Fibroblast of villous mesenchyme (primary cell): Measurements from ENCODE around the gene CCSER2. TPM values are rescaled to one million over a fixed set of nuclear protein-coding genes. Genes with fewer than 3 reads are reported as not detected.
"Not testable (repeated sequence)": the region's sequence is repeated elsewhere in the genome, so short reads cannot be mapped to it uniquely, and the experiment has no call there.

ENCODE experiments used
- DNase-seq: peaks from one replicate; pipeline ENCODE4 v3.0.0-alpha.2; 2010; ENCODE audit warnings: low read depth
- H3K4me3 ChIP-seq: 2 replicates; pipeline ENCODE4 v1.5.1; 2011; ENCODE audit warnings: low read depth, mild to moderate bottlenecking, low read length
- total RNA-seq: library from RNA; depleted of rRNA; stranded (reverse); fragments of >200 nt; gene quantifications from 2 replicates; pipeline ENCODE4 v1.2.3, GENCODE V29; 2012
- TF ChIP-seq, protein P1 (sequence below): IDR thresholded peaks from 2 replicates; pipeline ENCODE4 v1.5.1; 2012; ENCODE audit warnings: low read depth, mild to moderate bottlenecking, low read length; ENCODE audit not compliant: insufficient read depth

Gene CCSER2
- total RNA-seq, 1 donor, result 48.4 TPM

DNA sequence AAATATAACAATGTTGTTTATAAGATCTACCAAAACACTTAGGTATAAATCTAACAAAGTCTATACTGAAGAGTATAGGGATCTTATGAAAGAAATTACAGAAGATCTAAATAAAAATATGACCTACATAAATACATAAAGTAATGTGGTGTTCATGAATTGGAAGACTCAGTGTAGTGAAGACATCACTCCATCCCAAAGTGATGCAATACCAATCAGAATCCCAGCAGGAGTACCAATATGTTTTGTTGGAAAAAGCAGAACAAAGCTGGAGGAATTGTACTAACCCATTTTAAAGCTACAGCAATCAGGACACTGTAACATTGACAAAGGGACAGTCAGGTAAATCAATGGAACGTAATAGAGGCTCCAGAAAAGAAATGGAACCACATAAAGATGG is 76.4 kb downstream of the CCSER2 start:
- DNase-seq, result no peak
- no peak overlapping the region for H3K4me3 ChIP-seq
- TF ChIP-seq, protein P1, sequence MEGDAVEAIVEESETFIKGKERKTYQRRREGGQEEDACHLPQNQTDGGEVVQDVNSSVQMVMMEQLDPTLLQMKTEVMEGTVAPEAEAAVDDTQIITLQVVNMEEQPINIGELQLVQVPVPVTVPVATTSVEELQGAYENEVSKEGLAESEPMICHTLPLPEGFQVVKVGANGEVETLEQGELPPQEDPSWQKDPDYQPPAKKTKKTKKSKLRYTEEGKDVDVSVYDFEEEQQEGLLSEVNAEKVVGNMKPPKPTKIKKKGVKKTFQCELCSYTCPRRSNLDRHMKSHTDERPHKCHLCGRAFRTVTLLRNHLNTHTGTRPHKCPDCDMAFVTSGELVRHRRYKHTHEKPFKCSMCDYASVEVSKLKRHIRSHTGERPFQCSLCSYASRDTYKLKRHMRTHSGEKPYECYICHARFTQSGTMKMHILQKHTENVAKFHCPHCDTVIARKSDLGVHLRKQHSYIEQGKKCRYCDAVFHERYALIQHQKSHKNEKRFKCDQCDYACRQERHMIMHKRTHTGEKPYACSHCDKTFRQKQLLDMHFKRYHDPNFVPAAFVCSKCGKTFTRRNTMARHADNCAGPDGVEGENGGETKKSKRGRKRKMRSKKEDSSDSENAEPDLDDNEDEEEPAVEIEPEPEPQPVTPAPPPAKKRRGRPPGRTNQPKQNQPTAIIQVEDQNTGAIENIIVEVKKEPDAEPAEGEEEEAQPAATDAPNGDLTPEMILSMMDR, result no peak

DNA sequence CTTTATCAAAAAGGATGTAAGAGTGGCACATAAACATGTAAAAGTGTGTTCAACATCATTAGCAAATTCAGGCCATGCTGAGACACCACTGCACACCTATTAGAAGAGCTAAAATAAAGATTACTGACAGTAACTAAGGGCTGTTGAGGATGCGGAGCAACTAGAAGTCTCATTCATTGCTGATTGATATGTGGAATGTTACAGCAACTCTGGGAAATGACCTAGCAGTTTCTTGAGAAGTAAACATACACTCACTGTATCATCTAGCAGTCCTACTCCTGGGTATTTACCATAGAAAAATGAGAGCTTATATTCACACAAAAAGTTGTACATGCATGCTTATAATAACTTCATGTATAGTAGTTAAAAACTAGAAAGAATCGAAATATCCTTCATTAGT is 77.3 kb downstream of the CCSER2 start:
- DNase-seq, result no peak
- TF ChIP-seq, protein P1, result no peak
- no peak overlapping the region for H3K4me3 ChIP-seq

DNA sequence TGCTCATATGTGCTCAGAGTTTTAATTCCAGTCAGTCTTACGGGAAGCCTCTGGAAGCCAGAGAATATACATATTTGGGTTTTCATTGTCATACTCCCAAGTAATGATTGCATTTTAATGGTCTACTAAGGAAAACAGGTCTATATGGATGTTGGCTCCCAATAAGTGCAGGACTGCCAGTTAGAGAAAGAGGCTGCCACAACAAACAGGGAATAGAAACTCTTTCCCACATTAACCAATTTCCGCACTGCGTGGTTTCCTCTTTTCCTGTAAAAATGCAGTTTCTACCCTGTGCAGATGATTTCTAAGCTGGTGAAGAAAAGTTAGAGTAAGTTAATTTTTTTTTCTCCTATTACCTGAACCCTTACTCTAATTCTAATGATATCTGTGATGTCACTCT is 78.2 kb downstream of the CCSER2 start:
- no peak overlapping the region for H3K4me3 ChIP-seq
- DNase-seq, result no peak

DNA sequence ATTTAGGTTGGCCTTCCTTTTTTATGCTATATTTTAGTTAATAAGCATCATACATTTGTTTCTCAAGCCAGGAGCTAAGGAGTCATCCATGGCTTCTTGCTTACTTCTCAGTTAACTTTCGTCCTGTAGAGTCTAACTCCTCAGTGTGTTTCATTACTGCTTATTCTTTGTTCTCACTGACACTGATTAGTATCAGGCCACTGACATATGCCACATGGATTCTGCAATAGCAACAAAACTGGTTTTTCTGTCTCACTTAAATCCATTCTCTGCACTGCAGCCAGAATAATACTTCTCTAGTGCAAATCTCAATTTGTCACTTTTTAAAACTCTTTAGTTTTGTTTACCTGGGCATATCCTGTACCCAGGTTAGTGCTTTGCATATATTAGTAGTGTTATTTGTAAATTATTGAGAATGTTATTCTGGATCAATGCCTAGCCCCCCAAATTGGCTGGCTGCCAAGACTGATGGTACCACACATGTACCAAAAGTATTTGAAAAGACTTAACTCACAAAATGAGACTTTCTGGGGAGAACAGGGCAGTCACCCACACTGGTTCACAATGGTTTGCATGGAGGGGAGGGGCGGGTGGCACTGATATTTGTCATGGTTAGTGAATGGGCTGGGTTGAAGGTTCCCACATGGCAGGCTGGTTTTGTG is 79.1 kb downstream of the CCSER2 start:
- no peak for DNase-seq
- no peak overlapping the region for H3K4me3 ChIP-seq
- TF ChIP-seq, protein P1, result no peak

More for the DNA sequence above, 78.2 kb downstream of the CCSER2 start:
- TF ChIP-seq, protein P1, result no peak

DNA sequence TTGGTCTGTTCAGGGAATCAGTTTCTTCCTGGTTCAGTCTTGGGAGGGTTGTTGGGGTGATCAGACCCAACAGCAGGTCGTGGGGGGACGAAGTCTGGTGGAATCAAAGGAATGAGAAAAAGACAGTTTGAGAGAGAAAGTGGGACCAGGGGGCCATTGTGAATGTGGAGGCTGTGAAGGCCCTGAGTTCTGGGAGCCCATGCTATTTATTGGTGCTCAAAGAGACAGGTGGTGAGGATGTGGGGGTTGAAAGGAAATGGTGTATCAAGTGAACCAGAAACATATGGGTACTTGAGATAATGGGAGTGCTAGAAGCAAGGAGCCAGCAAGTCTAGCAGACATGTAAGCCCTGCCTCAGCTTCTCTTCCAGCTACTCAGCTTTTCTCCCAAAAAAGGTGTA is 84.1 kb downstream of the CCSER2 start:
- H3K4me3 ChIP-seq, result no peak overlapping the region
- TF ChIP-seq, protein P1, result no peak
- DNase-seq, result no peak

DNA sequence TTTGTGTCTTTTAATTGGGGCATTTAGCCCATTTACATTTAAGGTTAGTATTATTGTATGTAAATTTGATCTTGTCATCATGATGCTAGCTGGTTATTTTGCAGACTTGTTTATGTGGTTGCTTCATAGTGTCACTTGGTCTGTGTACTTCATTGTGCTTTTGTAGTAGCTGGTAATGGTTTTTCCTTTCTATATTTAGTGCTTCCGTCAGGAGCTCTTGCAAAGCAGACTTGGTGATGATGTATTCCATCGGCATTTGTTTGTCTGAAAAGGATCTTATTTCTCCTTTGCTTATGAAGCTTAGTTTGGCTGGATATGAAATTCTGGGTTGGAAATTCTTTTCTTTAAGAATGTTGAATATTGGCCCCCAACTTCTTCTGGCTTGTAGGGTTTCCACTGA is 85.7 kb downstream of the CCSER2 start:
- DNase-seq, H3K4me3 ChIP-seq: not testable (repeated sequence)

DNA sequence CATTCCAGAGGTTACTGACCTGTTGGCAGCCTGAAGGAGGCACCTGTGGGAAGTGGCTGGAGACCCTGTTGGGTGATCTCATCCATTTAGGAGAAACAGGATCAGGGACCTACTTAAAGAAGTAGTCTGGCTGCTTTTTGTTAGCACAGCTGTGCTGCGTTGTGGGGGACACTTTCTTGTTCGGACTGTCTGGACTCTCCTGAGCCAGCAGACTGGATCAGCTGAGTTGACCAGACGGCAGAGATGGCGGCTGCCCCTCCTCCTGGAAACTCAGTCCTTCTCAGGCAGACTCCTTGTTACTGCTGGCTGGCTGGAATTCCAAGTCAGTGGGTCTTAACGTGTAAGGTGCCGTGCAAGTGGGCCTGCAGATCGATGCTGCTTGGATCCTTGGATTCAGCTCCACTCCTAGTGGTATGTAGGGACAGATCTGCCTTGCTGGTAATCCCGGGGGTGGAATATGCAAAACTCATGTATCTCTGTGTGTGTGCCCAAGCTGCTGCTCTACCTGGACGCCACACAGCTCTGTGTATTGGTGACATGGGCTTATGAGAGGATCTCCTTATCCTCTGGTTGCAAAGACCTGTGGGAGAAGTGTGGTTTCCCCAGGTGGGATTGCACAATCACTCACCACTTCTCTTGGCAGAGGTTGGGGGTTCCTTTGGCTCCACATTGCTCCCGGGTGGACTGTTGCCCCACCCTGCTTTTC is 87.3 kb downstream of the CCSER2 start:
- no peak for DNase-seq
- TF ChIP-seq, protein P1, result no peak
- H3K4me3 ChIP-seq, result no peak overlapping the region
